GM21723 (cell line): ENCODE results near the gene FBXO3.

Experiments used
- ATAC-seq: cut with Tn5 transposase; IDR thresholded peaks from one replicate; pipeline ENCODE4 v1.9.1; 2021; ENCODE audit warnings: mild to moderate bottlenecking, moderate library complexity; ENCODE audit not compliant: unreplicated experiment

Gene FBXO3

GRCh38 chr11:33703234-33703633, 71.1 kb downstream of the FBXO3 start:
- ATAC-seq, result no peak

DNA sequence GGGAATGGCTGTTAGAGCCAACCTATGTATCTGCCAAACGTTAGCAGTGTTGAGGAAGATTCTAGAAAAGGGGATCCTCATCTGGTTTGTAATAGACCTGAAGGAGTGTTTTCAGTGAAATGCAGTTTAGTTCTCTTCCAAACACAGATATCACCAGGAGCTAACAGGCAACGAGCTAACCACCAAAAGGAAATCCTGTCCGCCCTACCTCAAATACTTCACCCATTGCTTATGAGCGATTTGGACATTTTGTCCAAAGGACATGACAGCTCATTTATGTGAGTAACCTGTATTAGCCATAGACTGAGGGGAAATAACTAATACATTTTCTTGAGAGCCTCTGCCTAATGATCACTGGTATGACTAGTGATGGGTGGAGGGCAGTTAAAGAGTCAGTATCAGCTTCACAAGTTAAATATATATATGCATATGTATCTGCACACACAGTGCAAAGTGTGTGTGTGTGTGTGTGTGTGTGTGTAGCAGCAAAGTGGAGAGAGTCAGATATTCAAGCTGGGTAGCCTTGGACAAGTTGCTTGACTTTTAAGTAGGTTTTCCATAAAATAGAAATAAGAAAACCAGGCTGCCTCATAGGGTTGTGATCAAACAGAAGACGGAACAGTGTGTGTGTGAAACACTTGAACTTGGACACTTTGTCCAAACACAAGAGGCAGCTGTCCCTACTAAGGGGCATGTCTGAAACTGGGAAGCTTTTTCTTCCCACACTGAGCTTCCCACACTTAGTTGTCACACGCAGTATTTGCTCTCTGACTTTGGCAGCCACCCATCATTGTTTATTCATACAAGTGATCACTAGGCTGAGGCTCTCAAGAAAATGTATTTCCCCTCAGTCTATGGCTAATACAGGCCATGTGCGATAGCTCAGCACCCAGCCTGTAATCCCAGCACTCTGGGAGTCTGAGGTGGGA, 72.8 kb downstream of the FBXO3 start:
- no peak for ATAC-seq

DNA sequence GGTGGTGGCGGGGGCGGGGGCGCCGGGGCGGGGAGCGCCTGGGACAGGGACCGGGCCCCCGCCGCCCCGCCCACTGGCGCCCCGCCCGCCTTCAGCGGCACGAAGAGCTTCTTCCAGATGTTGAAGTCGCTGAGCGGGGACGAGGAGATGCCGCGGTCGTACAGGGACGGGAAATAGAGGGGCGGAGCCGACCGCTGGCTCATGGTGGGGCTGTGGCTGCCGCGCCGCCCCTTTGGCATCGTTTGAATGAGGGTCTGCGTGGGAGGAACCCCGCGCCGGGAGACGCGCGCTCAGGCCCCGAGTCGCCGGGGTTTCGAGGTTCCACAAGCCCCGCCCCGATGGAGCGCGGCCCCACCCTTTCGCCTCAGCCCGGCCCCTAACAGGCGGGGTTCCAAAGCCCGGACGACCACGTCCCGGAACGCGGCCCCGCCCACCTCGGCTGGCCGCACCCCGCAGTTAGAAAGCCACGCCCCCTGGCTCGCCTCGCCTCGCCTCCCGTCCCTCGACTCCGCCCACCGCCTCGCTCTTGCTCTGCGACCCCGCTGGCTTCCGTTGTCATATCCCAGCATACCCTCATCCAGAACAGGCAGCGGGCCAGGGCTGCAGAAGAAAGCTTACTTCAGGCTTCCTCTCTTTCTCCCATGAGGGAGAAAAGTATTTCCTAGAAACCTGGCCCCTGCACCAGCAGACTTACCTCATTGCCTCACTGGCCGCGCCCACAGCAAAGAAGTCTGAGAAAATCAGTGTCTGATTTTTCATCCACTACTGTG, 73.6 kb downstream of the FBXO3 start, which contains the start of gene C11orf91:
Gene C11orf91 (minus strand): TSS at position 325 of the 770 bp plus-strand sequence. CDS start 86 bp downstream, at position 239.
- ATAC-seq, result peak; percentile 86

- ATAC-seq, result no peak
Measured at GRCh38 chr11:33700063-33700501, 74.2 kb downstream of the FBXO3 start.

GRCh38 chr11:33699515-33700062, 74.7 kb downstream of the FBXO3 start:
- ATAC-seq, result no peak

DNA sequence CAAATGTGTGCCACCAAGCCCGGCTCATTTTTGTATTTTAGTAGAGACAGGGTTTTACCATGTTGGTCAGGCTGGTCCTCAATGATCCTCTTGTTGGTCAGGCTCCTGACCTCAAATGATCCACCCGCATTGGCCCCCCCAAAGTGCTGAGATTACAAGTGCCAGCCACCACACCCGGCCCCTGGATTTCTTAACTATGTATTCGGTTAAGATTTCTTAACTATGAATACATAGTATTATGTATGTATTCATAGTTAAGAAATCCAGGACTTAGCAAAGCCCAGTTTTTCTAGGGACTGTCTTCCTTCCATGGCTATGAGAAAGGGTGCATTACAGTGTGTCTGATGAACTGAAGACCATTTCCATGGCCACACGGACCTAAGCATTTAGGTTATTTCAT, 75.4 kb downstream of the FBXO3 start:
- no peak for ATAC-seq

- no peak for ATAC-seq
Measured at GRCh38 chr11:33697997-33698396, 76.3 kb downstream of the FBXO3 start.

GRCh38 chr11:33696931-33697638, 77.2 kb downstream of the FBXO3 start:
- ATAC-seq, result no peak

- no peak for ATAC-seq
Measured at GRCh38 chr11:33696411-33696810, 77.9 kb downstream of the FBXO3 start.

DNA sequence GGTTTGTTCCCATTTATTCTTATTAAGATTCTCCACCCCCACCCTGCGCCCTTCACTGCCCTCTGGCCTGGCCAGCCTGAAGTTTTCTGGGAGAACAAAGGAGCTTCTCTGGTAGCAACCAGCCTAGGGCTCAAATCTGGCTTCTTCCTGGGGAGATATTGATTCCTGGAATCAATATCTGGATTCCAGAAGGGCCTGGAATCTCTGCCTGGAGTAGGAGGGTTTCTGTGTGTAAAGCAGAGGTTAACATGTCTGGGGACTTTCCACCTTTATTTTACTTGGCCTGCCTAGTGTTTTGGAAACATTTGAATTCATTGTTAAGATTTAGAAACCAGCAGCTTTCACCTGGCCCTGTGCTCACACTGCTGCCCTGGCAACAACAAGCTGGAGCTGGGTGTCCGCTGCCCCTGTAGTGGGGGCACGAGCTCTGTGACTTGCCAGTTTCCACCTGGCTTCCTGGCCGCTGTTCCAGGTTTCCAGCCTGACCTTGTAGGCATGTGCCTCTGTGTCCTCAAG, 79.2 kb downstream of the FBXO3 start:
- ATAC-seq, result no peak

DNA sequence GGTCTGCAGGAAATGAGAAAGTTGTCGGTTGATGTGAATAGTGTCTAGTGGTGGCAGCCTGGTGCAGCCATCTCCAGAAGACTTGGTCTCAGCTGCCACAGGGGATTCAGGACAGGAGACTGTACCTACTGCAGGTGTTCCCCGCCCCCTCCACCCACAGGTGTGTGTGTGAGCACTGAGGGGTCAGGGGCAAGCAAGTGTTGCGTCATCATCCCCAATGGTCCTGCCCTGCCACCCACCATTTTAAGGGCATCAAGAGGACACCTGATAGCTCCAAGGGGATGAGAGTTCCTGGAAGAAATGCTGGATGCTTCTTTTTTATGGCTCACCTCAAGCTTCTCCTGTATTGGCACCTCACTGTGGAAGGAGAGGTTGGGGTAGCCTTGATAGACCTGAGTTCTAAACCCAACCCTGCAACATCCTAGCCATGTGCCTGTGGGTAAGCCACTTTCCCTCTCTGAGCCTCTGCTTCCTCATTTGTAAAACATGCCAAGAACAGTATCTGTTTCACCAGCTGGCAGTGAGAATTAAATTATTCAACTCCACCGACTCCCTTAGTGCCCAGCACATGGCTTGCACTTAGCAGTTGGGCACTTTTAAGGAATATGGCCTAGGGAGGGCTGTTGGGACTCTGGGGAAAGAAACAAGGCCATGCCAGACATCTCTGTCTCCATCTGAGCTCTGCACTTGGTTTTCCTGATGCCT, 79.8 kb downstream of the FBXO3 start:
- ATAC-seq, result no peak

GRCh38 chr11:33692541-33692940, 81.8 kb downstream of the FBXO3 start:
- ATAC-seq, result no peak

DNA sequence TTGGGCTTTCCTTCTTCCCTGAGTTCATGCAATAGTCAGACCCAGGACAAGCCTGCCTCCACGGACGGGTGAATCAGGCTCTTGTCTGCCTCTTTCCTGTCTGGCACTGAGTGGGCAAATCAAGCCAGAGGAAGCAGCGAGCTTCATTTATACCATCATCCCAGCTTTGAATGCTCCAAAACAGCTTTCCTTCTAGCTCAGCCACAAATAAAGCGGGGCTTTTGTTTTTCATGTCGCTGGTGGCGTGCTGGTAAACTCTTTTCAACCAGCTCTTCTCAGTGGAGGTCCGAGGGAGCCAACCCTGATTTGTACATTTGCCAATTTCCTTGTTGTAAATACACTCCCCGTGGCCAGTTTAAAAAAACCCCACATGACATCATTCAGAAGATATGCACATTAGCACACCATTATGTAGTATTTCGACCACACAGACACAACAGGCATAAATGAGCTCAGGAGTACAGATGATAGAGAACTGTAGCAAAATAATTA, 82.3 kb downstream of the FBXO3 start:
- ATAC-seq, result no peak

GRCh38 chr11:33691066-33691864, 83.1 kb downstream of the FBXO3 start:
- ATAC-seq, result no peak
